OCI-LY3 (cell line): ENCODE data around the gene SUSD1.

Source experiments
- CTCF ChIP-seq: fragments of 200-600, 300-600 bp; sonication (generic); IDR thresholded peaks from 2 replicates; pipeline ENCODE4 v1.5.1; 2014; ENCODE audit warnings: antibody characterized with exemption, low read length, low read depth
- EZH2phosphoT487 ChIP-seq: fragments of 200-600 bp; shearing (Covaris generic); IDR thresholded peaks from 2 replicates; pipeline ENCODE4 v1.6.1; 2018; ENCODE audit warnings: antibody characterized with exemption, mixed run types, low read depth

- TF ChIP-seq CTCF: no peak
- TF ChIP-seq EZH2phosphoT487: no peak
These were observed 161.8 kb downstream of the SUSD1 start for GRCh38 chr9:112013266-112013665.
